ENCODE results near the gene ZNF813. TPM values are rescaled to one million over a fixed set of nuclear protein-coding genes. Genes with fewer than 3 reads are reported as not detected.

The ZNF813 gene
- total and polyA plus RNA-seq, 9 of the 15 experiments (the other 6 are each of a cell fraction or from before 2014, with no cell fraction given), result 1.3 to 8.0 (median 5.3) TPM

DNA sequence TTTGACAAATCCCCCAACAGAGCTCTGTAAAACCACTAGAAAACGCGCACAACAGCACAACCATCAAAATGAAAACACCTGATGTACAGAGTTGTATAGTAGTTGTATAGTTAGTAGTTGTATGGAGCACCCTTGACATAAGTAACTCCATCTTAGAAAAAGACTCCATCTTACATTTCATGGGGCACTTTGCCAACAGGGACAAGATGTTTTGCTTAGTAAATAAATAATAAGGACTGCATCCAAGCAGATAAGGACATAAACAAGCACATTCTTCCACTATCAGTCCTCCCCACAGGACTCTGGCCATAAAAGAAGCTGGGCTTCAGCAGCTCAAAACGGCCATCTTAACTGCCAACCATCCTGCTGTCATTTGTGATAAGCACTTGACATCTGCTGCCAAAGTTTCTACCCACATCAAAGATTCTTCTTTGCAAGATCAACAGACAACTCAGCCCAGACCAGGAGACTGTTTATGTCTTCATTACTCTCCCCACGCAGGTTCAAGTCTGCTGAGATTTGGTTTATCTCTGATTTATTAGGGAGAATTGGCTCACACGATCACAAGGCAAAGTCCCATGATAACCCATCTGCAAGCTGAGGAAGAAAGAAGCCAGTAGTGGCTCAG is 49.7 kb downstream of the ZNF813 start (continued):
- TF ChIP-seq, protein P1, sequence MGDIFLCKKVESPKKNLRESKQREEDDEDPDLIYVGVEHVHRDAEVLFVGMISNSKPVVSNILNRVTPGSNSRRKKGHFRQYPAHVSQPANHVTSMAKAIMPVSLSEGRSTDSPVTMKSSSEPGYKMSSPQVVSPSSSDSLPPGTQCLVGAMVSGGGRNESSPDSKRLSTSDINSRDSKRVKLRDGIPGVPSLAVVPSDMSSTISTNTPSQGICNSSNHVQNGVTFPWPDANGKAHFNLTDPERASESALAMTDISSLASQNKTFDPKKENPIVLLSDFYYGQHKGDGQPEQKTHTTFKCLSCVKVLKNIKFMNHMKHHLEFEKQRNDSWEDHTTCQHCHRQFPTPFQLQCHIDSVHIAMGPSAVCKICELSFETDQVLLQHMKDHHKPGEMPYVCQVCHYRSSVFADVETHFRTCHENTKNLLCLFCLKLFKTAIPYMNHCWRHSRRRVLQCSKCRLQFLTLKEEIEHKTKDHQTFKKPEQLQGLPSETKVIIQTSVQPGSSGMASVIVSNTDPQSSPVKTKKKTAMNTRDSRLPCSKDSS (IDR thresholded peaks at IDR 0.05; ENCODE audit: low read depth, partially characterized antibody), result no peak
- TF ChIP-seq, protein P2, sequence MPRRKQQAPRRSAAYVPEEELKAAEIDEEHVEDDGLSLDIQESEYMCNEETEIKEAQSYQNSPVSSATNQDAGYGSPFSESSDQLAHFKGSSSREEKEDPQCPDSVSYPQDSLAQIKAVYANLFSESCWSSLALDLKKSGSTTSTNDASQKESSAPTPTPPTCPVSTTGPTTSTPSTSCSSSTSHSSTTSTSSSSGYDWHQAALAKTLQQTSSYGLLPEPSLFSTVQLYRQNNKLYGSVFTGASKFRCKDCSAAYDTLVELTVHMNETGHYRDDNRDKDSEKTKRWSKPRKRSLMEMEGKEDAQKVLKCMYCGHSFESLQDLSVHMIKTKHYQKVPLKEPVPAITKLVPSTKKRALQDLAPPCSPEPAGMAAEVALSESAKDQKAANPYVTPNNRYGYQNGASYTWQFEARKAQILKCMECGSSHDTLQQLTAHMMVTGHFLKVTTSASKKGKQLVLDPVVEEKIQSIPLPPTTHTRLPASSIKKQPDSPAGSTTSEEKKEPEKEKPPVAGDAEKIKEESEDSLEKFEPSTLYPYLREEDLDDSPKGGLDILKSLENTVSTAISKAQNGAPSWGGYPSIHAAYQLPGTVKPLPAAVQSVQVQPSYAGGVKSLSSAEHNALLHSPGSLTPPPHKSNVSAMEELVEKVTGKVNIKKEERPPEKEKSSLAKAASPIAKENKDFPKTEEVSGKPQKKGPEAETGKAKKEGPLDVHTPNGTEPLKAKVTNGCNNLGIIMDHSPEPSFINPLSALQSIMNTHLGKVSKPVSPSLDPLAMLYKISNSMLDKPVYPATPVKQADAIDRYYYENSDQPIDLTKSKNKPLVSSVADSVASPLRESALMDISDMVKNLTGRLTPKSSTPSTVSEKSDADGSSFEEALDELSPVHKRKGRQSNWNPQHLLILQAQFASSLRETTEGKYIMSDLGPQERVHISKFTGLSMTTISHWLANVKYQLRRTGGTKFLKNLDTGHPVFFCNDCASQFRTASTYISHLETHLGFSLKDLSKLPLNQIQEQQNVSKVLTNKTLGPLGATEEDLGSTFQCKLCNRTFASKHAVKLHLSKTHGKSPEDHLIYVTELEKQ (CRISPR knock-in tag; IDR thresholded peaks at IDR 0.05), result peak; percentile 85
- TF ChIP-seq, protein P3, sequence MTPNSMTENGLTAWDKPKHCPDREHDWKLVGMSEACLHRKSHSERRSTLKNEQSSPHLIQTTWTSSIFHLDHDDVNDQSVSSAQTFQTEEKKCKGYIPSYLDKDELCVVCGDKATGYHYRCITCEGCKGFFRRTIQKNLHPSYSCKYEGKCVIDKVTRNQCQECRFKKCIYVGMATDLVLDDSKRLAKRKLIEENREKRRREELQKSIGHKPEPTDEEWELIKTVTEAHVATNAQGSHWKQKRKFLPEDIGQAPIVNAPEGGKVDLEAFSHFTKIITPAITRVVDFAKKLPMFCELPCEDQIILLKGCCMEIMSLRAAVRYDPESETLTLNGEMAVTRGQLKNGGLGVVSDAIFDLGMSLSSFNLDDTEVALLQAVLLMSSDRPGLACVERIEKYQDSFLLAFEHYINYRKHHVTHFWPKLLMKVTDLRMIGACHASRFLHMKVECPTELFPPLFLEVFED (CRISPR knock-in tag; conservative IDR thresholded peaks at IDR 0.05), result peak; percentile 96
- no peak for TF ChIP-seq TFAM (CRISPR knock-in tag; conservative IDR thresholded peaks at IDR 0.05)
- TF ChIP-seq NR1H2 (CRISPR knock-in tag; IDR thresholded peaks at IDR 0.05), result no peak
- no peak for TF ChIP-seq CEBPG (CRISPR knock-in tag; IDR thresholded peaks at IDR 0.05)
- TF ChIP-seq CEBPG (tag; conservative IDR thresholded peaks at IDR 0.05 in 1 of 2, IDR thresholded peaks at IDR 0.05 in 1 of 2), result no peak
- TF ChIP-seq NUFIP1 (IDR thresholded peaks at IDR 0.05; ENCODE audit: partially characterized antibody), result no peak
- no peak for TF ChIP-seq TOE1 (IDR thresholded peaks at IDR 0.05; ENCODE audit: borderline replicate concordance)
- no peak for TF ChIP-seq TOE1 (CRISPR knock-in tag; IDR thresholded peaks at IDR 0.05; ENCODE audit: borderline replicate concordance, low read depth)
- peak; percentile 45; the same call in 1 of the 2 replicates for TF ChIP-seq ZNF165 (CRISPR knock-in tag; IDR thresholded peaks at IDR 0.05; ENCODE audit: borderline replicate concordance)
- peak; percentile 66 for TF ChIP-seq ZNF507 (tag; conservative IDR thresholded peaks at IDR 0.05)
- peak; percentile 86 for TF ChIP-seq CXXC5 (CRISPR knock-in tag; IDR thresholded peaks at IDR 0.05)
- TF ChIP-seq, protein P4, sequence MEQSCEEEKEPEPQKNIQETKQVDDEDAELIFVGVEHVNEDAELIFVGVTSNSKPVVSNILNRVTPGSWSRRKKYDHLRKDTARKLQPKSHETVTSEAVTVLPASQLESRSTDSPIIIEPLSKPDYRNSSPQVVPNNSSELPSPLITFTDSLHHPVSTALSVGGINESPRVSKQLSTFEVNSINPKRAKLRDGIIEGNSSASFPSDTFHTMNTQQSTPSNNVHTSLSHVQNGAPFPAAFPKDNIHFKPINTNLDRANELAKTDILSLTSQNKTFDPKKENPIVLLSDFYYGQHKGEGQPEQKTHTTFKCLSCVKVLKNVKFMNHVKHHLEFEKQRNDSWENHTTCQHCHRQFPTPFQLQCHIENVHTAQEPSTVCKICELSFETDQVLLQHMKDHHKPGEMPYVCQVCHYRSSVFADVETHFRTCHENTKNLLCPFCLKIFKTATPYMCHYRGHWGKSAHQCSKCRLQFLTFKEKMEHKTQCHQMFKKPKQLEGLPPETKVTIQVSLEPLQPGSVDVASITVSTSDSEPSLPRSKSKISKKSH (CRISPR knock-in tag; IDR thresholded peaks at IDR 0.05), result no peak
- TF ChIP-seq, protein P5, sequence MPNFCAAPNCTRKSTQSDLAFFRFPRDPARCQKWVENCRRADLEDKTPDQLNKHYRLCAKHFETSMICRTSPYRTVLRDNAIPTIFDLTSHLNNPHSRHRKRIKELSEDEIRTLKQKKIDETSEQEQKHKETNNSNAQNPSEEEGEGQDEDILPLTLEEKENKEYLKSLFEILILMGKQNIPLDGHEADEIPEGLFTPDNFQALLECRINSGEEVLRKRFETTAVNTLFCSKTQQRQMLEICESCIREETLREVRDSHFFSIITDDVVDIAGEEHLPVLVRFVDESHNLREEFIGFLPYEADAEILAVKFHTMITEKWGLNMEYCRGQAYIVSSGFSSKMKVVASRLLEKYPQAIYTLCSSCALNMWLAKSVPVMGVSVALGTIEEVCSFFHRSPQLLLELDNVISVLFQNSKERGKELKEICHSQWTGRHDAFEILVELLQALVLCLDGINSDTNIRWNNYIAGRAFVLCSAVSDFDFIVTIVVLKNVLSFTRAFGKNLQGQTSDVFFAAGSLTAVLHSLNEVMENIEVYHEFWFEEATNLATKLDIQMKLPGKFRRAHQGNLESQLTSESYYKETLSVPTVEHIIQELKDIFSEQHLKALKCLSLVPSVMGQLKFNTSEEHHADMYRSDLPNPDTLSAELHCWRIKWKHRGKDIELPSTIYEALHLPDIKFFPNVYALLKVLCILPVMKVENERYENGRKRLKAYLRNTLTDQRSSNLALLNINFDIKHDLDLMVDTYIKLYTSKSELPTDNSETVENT (CRISPR knock-in tag; IDR thresholded peaks at IDR 0.05), result no peak
- TF ChIP-seq ZNF668 (CRISPR knock-in tag; IDR thresholded peaks at IDR 0.05), result peak; percentile 97
- no peak for TF ChIP-seq ASH1L (IDR thresholded peaks at IDR 0.05; ENCODE audit: borderline replicate concordance, low read depth, partially characterized antibody)

Data from K562 (cell line).